Neural progenitor cell (in vitro differentiated cells): ENCODE measurements around the gene ARMC6.

ENCODE experiments used
- EZH2 ChIP-seq: fragments of 200-600 bp; sonication (generic); IDR thresholded peaks from 2 replicates; pipeline ENCODE4 v1.6.1; 2017; ENCODE audit warnings: antibody characterized with exemption, mild to moderate bottlenecking, moderate library complexity
- TF ChIP-seq, protein P1 (sequence below): fragments of 200-600 bp; sonication (generic); IDR thresholded peaks from 2 replicates; pipeline ENCODE4 v1.5.1; 2017; ENCODE audit warnings: antibody characterized with exemption, mild to moderate bottlenecking

DNA sequence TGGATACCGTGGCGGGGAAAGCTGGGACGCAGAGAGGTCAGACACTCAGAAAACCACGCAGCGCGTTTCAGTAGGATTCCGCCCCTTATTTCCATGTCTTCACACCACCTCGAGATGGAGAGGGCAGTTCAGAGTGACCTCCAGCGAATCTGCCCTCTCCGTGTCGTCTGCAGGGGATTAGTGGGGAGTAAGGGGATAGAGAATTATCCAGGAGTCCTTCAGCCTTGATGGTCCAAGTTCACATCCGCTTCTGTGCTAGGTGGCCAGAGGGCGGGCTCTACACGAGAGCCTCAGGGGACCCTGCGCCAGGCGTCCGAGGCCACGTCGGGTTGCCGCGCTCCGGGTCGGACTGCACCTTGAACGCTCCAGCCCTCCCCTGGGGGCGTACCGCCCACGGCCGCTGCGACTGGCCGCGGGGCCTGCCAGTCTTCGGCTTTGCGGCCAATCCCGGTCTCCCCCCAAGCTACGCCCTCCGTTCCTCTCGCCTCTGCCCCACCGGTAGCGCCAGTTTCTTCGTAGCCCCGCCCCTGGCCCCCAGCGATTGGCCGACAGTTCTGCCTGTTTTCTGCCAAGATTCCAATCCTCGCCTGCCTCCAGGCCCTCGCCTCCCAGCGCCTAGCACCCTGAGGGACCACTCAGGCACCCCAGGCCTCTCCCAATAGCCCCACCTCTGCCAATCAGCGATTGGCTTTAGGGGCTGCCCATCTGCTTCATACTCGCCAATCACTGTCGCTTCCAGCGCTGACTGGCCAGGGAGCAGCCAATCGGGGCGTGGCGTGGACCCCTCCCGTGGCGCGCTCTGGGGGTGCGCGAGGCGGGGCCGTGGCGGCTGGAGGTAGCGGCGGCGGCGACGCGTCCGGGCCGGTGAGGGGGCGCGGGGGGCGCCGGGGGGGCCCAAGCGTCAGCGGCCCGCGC is 30.0 kb downstream of the ARMC6 start, which contains the start of gene SLC25A42:
- TF ChIP-seq, protein P1, sequence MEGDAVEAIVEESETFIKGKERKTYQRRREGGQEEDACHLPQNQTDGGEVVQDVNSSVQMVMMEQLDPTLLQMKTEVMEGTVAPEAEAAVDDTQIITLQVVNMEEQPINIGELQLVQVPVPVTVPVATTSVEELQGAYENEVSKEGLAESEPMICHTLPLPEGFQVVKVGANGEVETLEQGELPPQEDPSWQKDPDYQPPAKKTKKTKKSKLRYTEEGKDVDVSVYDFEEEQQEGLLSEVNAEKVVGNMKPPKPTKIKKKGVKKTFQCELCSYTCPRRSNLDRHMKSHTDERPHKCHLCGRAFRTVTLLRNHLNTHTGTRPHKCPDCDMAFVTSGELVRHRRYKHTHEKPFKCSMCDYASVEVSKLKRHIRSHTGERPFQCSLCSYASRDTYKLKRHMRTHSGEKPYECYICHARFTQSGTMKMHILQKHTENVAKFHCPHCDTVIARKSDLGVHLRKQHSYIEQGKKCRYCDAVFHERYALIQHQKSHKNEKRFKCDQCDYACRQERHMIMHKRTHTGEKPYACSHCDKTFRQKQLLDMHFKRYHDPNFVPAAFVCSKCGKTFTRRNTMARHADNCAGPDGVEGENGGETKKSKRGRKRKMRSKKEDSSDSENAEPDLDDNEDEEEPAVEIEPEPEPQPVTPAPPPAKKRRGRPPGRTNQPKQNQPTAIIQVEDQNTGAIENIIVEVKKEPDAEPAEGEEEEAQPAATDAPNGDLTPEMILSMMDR = no peak
- TF ChIP-seq EZH2 = no peak
